NCI-H2029 (cell line): ENCODE results near the gene PAQR4.

Experiments used
- DNase-seq: peaks from one replicate; lab custom pipeline; 2025; lab: John Stamatoyannopoulos, UW

PAQR4 gene

DNA sequence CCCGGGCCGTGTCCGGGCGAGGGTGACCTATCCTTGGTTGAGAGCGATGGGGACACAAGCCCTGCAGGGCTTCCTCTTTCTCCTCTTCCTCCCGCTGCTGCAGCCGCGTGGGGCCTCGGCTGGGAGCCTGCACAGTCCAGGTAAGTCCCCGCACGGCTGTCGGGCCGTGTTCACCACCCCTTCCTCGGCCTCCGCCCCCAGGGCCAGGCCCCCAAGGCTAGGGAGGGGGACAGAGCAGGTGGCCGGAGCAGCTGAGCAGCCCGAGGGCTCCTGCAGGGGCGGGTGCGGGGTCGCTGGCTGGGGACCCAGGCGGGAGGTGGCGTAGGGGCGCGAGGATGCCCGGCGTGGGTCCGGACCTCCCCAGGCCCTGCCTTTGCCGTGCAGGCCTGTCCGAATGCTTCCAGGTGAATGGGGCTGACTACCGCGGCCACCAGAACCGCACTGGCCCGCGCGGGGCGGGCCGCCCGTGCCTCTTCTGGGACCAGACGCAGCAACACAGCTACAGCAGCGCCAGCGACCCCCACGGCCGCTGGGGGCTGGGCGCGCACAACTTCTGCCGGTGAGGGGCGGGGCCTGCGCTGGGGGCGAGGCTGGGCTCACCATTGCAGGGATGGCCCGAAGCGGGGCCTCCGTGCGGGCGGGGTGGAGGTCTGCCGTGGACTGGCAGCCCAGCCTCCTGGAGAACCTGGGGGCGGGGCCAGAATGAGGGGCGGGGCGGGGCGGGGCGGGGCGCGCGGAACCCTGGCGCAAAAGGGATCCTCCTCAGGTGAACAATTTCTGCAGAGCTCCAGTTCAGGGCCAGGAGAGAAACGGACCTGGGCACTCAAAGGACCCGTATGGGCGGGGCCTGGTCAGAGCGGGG is 4.4 kb upstream of the PAQR4 start:
- peak; percentile 36 for DNase-seq

DNA sequence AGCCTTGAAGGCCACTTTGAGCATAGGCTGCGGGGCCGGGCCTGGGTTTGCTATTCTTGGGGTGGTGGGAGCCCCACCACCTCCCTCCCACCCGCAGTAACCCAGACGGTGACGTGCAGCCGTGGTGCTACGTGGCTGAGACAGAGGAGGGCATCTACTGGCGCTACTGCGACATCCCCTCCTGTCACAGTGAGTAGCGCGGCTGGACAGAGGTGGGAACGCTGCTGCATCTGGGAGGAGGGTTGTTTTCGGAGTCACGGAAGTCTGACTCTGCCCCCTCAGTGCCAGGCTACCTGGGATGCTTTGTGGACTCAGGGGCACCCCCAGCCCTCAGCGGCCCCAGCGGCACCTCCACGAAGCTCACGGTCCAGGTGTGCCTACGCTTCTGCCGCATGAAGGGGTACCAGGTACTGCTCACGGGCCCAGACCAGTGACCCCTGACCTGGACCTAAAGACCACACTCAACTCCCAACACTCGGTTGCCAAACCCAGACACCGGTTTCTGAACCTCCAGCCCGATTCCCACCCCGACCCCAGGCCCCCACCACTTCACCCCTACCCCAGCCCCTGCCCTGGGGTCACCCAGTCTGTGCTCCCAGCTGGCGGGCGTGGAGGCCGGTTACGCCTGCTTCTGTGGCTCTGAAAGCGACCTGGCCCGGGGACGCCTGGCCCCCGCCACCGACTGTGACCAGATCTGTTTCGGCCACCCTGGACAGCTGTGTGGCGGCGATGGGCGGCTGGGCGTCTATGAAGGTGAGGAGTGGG is 2.9 kb upstream of the PAQR4 start:
- no peak for DNase-seq

- DNase-seq, result no peak
These were observed 2.3 kb upstream of the PAQR4 start for GRCh38 chr16:2966808-2967191.

DNA sequence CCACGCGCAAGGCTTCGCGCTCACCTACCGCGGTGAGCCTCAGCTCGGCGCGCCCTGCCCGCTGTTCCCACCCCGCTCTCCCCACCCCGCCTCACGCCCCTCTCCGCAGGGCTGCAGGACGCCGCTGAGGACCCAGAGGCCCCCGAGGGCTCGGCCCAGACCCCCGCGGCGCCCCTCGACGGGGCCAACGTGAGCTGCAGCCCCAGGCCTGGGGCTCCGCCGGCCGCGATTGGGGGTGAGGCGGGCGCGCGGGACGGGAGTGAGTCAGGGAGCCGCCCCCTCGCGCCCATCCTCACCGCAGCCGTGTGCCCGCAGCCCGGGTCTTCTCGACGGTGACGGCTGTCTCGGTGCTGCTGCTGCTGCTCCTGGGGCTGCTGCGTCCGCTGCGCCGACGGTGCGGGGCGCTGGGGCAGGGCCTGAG is 1.9 kb upstream of the PAQR4 start:
- DNase-seq, result no peak

GRCh38 chr16:2967721-2968161 is 1.4 kb upstream of the PAQR4 start:
- no peak for DNase-seq

DNA sequence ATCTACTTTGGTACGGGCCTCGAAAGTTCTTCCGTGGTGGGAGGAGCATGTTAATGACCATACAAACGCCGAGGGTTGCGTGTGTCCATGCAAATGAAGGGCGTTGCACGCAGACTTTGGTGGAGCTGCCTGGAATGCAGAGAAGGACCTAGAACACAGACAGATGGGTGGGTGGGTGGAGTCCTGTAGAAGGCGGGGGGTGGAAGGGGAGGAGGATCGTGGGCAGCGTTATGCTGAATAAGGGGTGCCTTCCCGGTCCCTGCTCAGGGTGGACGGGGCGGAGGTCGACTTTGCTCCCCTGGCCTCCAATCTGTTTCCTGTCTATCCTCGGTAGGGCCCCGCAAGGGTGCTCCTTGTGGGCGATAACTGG is 795 bp upstream of the PAQR4 start:
- no peak for DNase-seq

DNA sequence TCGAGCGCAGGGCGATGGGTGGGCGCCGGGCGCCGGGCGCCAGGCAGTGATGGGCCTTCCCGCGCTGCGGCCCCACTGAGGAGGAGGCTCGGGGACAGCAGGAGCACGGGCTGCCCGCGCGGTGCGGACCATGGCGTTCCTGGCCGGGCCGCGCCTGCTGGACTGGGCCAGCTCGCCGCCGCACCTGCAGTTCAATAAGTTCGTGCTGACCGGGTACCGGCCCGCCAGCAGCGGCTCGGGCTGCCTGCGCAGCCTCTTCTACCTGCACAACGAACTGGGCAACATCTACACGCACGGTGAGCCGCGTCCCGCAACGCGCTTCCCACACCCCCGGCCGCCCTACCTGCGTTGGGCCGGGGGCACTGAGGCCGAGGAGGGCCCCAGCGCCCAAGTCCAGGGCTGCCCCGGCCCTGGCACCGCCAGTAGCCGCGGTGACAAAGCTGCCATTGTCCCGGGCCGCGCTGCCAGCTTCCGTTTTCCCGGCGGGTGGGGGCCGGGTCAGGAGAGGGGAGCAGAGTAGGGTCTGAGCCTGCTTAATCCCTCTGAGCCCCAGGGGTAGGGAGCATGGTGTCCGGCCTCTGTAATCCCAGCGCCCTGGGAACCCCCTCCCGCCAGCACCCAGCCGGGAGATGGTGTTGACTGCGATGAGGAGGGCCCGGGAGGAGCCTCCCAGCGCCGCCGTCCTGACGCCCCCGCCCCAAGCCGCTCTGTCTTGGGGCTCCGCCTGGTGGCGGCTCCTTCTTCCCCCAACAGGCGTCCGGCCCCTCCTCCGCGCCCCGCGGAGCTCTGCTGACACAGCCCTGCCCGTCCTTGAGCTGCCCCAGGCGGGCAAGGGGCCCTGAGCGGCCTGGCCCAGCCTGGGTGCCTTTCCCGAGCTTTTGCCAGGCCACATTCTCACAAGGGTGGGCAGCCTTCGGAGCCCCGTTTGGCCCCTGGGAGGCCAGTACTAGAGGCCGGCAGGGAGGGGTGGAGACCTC is 685 bp downstream of the PAQR4 start:
- no peak for DNase-seq

DNA sequence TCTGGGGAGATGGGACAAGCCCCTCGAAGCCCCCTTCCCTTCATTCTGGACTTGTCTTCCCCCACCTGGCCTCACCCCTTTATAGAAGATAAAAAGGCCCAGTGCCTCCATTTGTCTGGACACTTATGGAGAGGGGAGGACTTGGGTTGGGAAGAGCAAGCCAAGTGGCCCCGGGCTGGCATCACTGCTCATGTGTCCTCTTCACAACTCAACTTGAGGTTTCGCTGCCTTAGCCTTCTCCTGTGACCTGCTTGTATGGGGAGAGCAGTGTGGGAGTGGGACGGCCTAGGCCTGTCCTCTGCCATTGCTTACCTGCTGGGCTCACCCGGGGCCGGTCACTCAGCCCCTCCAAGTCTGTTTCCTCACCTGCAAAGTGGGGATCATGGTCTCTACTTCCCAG is 1.4 kb downstream of the PAQR4 start:
- no peak for DNase-seq

DNA sequence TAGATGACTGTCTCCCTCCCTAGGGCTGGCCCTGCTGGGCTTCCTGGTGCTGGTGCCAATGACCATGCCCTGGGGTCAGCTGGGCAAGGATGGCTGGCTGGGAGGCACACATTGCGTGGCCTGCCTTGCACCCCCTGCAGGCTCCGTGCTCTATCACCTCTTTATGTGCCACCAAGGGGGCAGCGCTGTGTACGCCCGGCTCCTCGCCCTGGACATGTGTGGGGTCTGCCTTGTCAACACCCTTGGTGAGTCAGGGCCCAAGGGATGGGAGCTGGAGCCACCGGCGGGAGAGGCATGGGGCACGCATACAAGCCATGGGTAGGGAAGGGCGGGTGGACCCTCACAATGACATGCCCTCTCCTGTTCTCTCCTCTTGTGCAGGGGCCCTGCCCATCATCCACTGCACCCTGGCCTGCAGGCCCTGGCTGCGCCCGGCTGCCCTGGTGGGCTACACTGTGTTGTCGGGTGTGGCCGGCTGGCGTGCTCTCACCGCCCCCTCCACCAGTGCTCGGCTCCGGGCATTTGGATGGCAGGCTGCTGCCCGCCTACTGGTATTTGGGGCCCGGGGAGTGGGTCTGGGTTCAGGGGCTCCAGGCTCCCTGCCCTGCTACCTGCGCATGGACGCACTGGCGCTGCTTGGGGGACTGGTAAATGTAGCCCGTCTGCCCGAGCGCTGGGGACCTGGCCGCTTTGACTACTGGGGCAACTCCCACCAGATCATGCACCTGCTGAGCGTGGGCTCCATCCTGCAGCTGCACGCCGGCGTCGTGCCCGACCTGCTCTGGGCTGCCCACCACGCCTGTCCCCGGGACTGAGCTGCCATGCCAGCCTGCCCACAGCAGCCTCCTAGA is 2.2 kb downstream of the PAQR4 start:
- no peak for DNase-seq

GRCh38 chr16:2971985-2972784 is 3.0 kb downstream of the PAQR4 start:
- DNase-seq, result no peak

DNA sequence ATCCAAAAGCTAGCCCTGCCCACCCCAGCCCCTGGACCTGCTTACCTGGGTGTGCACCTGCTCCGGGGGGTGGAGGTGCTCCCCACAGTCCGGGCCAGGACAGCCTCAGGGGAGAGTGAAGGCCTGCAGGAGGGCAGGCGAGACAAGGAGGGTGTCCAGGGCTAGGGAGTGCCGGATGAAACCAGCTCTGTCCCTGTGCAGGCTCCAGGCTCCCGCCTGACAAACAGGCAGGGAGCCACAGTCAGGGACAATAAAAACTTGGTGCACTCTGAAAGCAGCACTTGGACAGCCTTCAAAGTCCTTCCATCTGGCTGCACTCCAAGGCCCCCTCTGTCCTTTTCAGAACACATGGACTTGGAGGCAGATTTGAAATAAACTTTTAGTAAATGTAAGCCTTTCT is 3.9 kb downstream of the PAQR4 start:
- no peak for DNase-seq

- no peak for DNase-seq
These were observed 4.6 kb downstream of the PAQR4 start for GRCh38 chr16:2973605-2974318.

DNA sequence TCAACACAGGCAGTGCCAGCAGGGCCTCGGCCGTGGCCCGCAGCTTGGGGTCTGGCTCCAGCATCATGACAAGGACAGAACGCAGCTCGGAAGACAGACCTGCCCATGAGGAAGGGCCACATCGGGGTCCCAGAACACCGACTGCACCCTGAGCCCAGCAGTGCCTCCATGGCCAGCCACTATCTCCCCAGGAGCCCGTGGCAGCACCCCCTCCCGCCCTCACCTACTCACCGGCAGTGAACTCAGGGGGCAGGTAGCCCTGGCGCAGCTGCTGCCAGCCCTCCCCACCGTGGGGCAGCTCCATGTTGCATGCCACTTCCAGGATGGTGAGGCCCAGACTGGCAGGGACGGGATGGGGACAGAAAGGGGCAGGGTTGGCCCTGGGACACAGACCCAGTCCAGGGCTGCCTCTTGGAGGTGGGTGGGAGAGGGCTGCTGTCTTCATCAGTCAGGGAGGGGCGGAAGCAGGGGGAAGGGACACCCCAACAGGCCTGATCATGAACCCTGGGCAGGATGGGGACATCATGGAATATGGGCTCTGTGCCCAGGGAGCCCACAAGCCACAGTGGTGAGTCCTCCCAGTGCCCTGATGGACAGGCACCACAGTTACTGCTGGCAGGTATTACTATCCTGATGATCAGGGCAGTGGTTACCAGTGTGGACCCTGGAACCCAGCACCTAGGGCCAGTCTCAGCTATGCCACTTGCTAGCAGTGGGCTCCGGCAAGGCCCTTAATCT is 5.3 kb downstream of the PAQR4 start:
- no peak for DNase-seq

- no peak for DNase-seq
These were observed 6.1 kb downstream of the PAQR4 start for GRCh38 chr16:2975161-2975795.

DNA sequence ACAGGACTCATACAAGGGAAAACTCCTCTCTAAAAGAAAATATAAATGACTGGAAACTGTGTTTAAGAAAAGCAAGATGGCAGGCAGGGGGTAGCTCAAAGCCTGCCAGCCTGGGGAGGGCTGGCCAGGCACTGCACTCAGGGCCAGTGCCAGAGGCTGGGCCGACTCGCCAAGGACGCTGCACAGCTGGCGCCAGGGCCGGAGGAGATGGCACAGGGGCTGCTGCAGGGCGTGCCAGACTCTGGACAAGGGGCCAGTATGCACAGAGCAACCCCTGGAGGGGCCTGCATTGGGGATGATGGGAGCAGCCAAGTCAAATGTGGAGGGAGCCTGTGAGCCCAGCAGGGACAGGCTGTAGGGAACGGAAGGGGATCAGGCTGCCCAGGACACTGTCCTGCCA is 7.1 kb downstream of the PAQR4 start:
- DNase-seq, result no peak

DNA sequence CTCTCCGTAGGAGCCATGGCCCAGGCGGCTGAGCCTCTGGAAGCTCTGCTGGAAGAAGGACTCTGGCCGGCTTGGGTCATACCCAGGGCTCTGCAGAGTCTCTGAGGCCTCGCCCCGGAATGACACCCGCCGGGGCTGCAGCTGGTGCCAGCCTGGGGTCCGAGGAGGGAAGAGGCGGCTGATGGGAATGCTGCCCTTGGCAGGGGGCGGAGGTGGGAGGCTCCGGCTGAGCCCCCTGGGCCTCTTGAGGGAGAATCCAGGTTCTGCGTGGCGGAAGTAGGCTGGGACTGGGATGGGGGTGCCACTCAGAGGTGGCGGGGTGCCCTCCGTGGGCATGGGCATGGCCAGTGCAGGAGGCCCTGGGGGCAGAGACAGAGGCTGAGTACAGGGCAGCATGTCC is 7.5 kb downstream of the PAQR4 start:
- no peak for DNase-seq

DNA sequence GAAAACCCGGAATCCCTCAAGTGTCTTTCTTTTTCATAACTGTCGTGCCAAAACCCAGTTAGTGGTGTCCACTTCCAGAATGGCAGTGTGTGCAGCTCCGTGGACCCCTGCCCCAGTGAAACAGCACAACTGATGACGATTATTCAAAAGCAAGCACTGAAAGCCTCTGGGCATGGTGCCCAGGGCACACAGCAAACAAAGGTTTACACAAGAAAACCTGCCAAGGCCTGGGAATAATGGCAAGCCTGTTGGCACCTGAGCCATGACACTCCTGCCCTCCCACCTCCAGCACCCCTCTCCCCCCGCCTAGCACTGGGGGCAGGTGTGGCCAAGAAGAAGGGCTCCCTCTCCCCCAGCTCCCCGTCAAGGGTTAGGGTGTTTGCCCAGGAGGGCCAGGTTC is 8.3 kb downstream of the PAQR4 start:
- peak; percentile 94 for DNase-seq

DNA sequence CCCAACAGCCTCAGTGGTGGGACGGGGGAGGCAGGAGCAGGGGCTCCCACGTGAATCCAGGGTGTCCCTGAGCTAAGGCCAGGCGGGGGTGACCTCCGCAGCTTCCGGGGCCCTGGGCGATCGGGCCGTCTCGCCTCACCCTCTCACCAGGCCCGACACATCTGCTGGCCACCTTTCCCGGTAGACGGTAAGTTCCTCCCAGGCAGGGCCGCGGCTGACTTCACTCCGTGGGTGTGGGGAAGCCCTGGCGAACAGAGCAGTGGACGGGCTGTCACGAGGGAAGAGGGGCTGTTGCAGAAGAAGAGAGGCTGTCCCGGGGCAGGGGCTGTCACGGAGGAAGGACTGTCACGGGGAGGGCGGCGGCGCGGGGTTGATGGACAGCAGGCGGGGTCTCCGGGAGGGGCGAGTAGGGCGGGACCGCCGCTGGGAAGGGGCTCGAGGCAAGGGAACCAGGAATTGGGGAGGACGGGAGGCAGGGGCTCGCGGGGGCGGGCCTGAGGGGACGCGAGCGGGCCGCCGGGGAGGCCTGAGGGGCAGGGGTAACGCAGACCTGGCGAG is 10.6 kb downstream of the PAQR4 start:
- no peak for DNase-seq
